HEK293T (cell line): ENCODE results near the gene RIMS1.

Experiments used
- CTCF ChIA-PET: fragments of 350-600 bp; formaldehyde crosslinking; extraction: SDS; loops from one replicate; lab custom pipeline; 2021; ENCODE audit warnings: antibody characterized with exemption, inconsistent platforms; lab: Yijun Ruan, JAX
- POLR2A ChIA-PET: fragments of 350-600 bp; formaldehyde crosslinking; extraction: SDS; loops from one replicate; lab custom pipeline; 2020; ENCODE audit warnings: antibody characterized with exemption, inconsistent platforms; lab: Yijun Ruan, JAX
- DNase-seq: peaks from one replicate; pipeline ENCODE4 v3.0.0; 2012; ENCODE audit warnings: mixed read lengths; ENCODE audit errors: extremely low spot score
- ARNT ChIP-seq: fragments of 450-650 bp; IDR thresholded peaks from 2 replicates; pipeline ENCODE4 v1.6.1; 2017; ENCODE audit warnings: mild to moderate bottlenecking
- BHLHE40 ChIP-seq: fragments of 450-650 bp; IDR thresholded peaks from 2 replicates; pipeline ENCODE4 v1.6.1; 2016; ENCODE audit warnings: mild to moderate bottlenecking, moderate library complexity, borderline replicate concordance
- CTBP1 ChIP-seq: fragments of 450-650 bp; IDR thresholded peaks from 2 replicates; pipeline ENCODE4 v1.6.1; 2016; ENCODE audit warnings: borderline replicate concordance
- ELF4 ChIP-seq: fragments of 450-650 bp; IDR thresholded peaks from 2 replicates; pipeline ENCODE4 v1.6.1; 2017; ENCODE audit warnings: antibody characterized with exemption
- FOXA1 ChIP-seq: fragments of 450-650 bp; IDR thresholded peaks from 2 replicates; pipeline ENCODE4 v1.6.1; 2016; ENCODE audit warnings: mild to moderate bottlenecking
- FOXK2 ChIP-seq: fragments of 450-650 bp; IDR thresholded peaks from 2 replicates; pipeline ENCODE4 v1.6.1; 2016; ENCODE audit warnings: mild to moderate bottlenecking
- FOXM1 ChIP-seq: fragments of 450-650 bp; IDR thresholded peaks from 2 replicates; pipeline ENCODE4 v1.6.1; 2017; ENCODE audit warnings: mild to moderate bottlenecking, borderline replicate concordance
- HDGF ChIP-seq: fragments of 450-650 bp; IDR thresholded peaks from 2 replicates; pipeline ENCODE4 v1.6.1; 2017; ENCODE audit warnings: antibody characterized with exemption, borderline replicate concordance
- L3MBTL2 ChIP-seq: fragments of 450-650 bp; conservative IDR thresholded peaks from 2 replicates; pipeline ENCODE4 v1.6.1; 2016; ENCODE audit warnings: mild to moderate bottlenecking
- LEF1 ChIP-seq: fragments of 450-650 bp; IDR thresholded peaks from 2 replicates; pipeline ENCODE4 v1.6.1; 2017; ENCODE audit warnings: mild to moderate bottlenecking, borderline replicate concordance
- NFRKB ChIP-seq: fragments of 450-650 bp; IDR thresholded peaks from 2 replicates; pipeline ENCODE4 v1.6.1; 2016; ENCODE audit warnings: mild to moderate bottlenecking, moderate library complexity
- SP1 ChIP-seq: fragments of 450-650 bp; IDR thresholded peaks from 2 replicates; pipeline ENCODE4 v1.6.1; 2017
- SUZ12 ChIP-seq: fragments of 450-650 bp; IDR thresholded peaks from 2 replicates; pipeline ENCODE4 v1.6.1; 2016; ENCODE audit warnings: mild to moderate bottlenecking
- TARDBP ChIP-seq: fragments of 450-650 bp; IDR thresholded peaks from 2 replicates; pipeline ENCODE4 v1.6.1; 2016
- ZNF384 ChIP-seq: fragments of 450-650 bp; IDR thresholded peaks from 2 replicates; pipeline ENCODE4 v1.6.1; 2016
- TF ChIP-seq, protein P1 (sequence below): fragments of 450-650 bp; IDR thresholded peaks from 2 replicates; pipeline ENCODE4 v1.6.1; 2016

RIMS1 gene

DNA sequence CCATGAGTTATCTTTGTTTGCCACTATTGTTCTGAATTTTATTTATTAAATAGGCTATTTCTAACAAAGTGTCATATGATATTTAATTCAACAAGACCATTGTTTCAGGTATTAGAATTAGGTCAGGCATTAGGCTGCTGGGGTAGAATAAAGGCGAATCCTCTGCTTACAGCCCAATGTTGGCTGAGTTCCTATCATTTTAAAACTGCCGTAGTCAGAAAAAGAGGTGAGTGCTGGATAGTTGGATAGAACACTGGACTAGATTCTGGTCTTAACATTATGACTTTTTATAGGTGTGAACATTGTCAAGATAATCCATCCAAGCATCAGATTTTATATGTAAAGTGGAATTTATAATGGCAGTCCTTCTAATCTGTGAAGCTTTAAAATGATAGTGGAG lies 6.3 kb downstream of the RIMS1 start:
- no peak for TF ChIP-seq SP1
- TF ChIP-seq FOXA1, result no peak
- no peak for TF ChIP-seq NFRKB
- TF ChIP-seq, protein P1, sequence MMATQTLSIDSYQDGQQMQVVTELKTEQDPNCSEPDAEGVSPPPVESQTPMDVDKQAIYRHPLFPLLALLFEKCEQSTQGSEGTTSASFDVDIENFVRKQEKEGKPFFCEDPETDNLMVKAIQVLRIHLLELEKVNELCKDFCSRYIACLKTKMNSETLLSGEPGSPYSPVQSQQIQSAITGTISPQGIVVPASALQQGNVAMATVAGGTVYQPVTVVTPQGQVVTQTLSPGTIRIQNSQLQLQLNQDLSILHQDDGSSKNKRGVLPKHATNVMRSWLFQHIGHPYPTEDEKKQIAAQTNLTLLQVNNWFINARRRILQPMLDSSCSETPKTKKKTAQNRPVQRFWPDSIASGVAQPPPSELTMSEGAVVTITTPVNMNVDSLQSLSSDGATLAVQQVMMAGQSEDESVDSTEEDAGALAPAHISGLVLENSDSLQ, result no peak
- no peak for TF ChIP-seq FOXM1
- no peak for TF ChIP-seq TARDBP
- no peak for TF ChIP-seq BHLHE40
- no peak for TF ChIP-seq SUZ12
- no peak for TF ChIP-seq HDGF
- no peak for TF ChIP-seq ELF4
- no peak for TF ChIP-seq FOXK2
- TF ChIP-seq L3MBTL2, result no peak
- TF ChIP-seq ARNT, result no peak
- no peak for TF ChIP-seq ZNF384
- no peak for TF ChIP-seq LEF1
- TF ChIP-seq CTBP1, result no peak
- ChIA-PET CTCF (no interaction called here), POLR2A (no interaction called here)
- DNase-seq, result no peak

DNA sequence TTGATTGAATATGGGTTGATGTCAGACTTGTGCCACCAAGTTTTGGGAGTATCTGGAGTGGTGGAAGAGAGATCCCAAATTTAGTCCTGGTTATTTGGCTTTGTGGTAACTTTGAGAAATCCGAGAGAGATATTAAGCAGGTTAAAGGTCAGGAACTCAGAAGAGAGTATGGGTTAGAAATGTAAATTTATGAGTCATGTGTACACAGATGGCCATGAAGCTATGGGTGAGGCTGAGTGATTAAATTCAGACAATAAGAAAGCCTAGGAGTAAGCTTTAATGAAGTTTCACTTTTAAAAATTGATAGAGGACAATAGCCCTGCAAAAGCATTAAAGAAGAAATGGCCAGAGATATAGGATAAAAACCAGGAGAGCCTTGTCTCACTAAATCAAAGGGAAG lies 14.3 kb downstream of the RIMS1 start:
- no peak for DNase-seq
- TF ChIP-seq SUZ12 (no peak), HDGF (no peak), ARNT (no peak), CTBP1 (no peak), LEF1 (no peak), FOXA1 (no peak), SP1 (no peak), TARDBP (no peak), ELF4 (no peak), ZNF384 (no peak), NFRKB (no peak), BHLHE40 (no peak), FOXK2 (no peak), L3MBTL2 (no peak), FOXM1 (no peak)
- TF ChIP-seq, protein P1, result no peak
- POLR2A ChIA-PET, result no interaction called here
- CTCF ChIA-PET, result no interaction called here

DNA sequence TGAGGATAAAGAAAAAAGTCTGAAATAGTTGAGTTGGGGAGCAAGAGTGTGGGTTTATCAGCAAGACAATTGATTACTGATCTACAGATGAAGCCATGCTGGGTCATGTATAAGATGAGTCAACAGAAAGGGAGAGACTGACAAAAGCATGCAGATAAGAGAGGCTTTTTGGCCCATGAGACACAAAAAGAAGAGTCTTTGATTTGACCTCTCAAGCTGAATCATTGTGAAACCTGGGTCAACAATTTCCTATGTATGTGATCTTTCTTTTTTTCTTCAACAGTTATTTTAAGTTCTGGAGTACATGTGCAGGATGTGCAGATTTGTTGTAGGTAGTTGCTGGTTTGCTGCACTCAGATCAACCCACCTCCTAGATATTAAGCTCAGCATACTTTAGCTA lies 15.9 kb downstream of the RIMS1 start:
- no peak for DNase-seq
- POLR2A ChIA-PET, result no interaction called here

DNA sequence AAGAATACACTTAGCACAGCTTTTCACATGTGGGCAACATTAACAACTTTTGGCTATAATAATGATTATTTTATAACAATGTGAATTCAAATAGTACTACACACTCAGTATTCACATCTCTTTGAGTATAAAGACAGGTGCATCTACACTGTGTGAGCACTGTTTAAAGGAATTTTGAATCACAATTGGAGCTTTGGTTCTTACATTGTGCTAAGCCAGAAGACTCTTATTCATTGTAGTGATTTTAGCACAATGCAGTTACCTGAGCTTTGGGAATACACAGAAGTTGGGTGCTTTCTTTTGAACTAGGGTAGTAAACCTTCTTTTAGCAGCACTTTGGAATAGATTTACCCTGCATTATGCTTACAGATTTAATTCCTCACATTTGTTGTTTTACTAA lies 20.5 kb downstream of the RIMS1 start:
- TF ChIP-seq NFRKB (no peak), BHLHE40 (no peak), L3MBTL2 (no peak), ZNF384 (no peak), TARDBP (no peak), FOXM1 (no peak), FOXA1 (no peak), HDGF (no peak), SUZ12 (no peak), ELF4 (no peak), CTBP1 (no peak), FOXK2 (no peak), SP1 (no peak), ARNT (no peak), LEF1 (no peak)
- TF ChIP-seq, protein P1, result no peak
- no peak for DNase-seq
- CTCF ChIA-PET, result no interaction called here
- POLR2A ChIA-PET, result no interaction called here

More for the DNA sequence above, 15.9 kb downstream of the RIMS1 start:
- CTCF ChIA-PET, result no interaction called here
- TF ChIP-seq SP1 (no peak), NFRKB (no peak), CTBP1 (no peak), FOXM1 (no peak), L3MBTL2 (no peak), HDGF (no peak), TARDBP (no peak), ELF4 (no peak), ZNF384 (no peak), BHLHE40 (no peak), FOXA1 (no peak), FOXK2 (no peak), SUZ12 (no peak), ARNT (no peak), LEF1 (no peak)
- TF ChIP-seq, protein P1, result no peak

DNA sequence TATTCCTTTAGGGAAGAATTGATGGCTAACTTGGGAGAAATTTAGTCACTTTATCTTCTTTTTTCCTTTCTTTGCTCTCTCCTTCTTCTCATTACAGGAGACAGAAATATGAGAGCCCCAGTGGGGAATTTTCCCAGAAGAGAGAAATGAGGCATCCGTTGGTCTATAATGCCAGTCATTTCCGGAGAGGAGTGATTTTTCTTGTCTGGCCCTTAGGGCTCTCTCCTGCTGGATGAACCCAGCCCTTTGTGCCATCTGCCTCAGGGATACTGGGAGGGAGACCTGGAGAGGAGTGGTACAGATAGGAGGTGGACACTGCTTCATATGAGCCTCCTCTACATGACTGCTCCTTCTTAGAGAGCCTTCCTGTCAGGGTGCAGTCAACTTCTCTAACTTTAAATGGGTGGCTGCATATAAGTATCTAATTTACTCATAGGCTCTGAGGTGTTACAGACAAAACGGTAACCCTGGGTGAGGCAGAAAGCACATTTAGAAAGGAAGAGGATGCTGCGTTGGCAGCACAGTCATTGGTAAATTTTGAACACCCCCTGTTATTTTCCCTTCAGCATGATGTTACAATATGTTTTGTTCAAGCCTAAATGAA lies 21.9 kb downstream of the RIMS1 start:
- ChIA-PET CTCF (no interaction called here), POLR2A (no interaction called here)
- TF ChIP-seq LEF1 (no peak), NFRKB (no peak), CTBP1 (no peak), ELF4 (no peak), FOXM1 (no peak), ZNF384 (no peak), FOXA1 (no peak), HDGF (no peak), ARNT (no peak), L3MBTL2 (no peak)
- no peak for DNase-seq
